Endothelial cell of umbilical vein (primary cell): ENCODE measurements around the gene SLC12A7. TPM values are rescaled to one million over a fixed set of nuclear protein-coding genes. Genes with fewer than 3 reads are reported as not detected.

Experiments used
- BruUV-seq: library from RNA; stranded (reverse); fragments of 400-500 nt; replicated peaks from 2 replicates; lab custom pipeline; 2021; lab: Mats Ljungman, UMichigan
- CTCF ChIA-PET: fragments of 300-600, 350-600 bp; sonication (Branson Sonifier 250); formaldehyde crosslinking; loops from one replicate; lab custom pipeline; 2021; ENCODE audit warnings: antibody characterized with exemption, inconsistent platforms; lab: Charles Lee
- POLR2A ChIA-PET: fragments of 300-600, 350-600 bp; sonication (Branson Sonifier 250); formaldehyde crosslinking; loops from one replicate; lab custom pipeline; 2021; ENCODE audit warnings: antibody characterized with exemption, inconsistent platforms; lab: Charles Lee
- DNase-seq: peaks from one replicate; pipeline ENCODE4 v3.0.0-alpha.2; 2011; ENCODE audit warnings: low read depth, low spot score
- FAIRE-seq: peaks from 2 replicates; lab custom pipeline; 2011; peaks lifted over from hg19 to GRCh38; lab: Jason Lieb, UNC
- H2AFZ ChIP-seq: 2 replicates; pipeline ENCODE4 v1.6.0; 2012; ENCODE audit warnings: low read depth, low read length, control low read depth, inconsistent platforms
- H3K27ac ChIP-seq: 2 replicates; pipeline ENCODE4 v1.5.1; 2011; ENCODE audit warnings: low read depth, mild to moderate bottlenecking, control low read depth, low read length, moderate library complexity; ENCODE audit not compliant: insufficient read depth
- H3K27me3 ChIP-seq, 2 experiments: 2 replicates each; pipeline versions ENCODE4 v1.6.0 to v1.6.1; 2011; ENCODE audit warnings: low read length in 2 of 2, mixed read lengths in 1 of 2; ENCODE audit not compliant: control insufficient read depth in 2 of 2, insufficient read depth in 2 of 2
- H3K36me3 ChIP-seq, 2 experiments: 2 replicates in 1 of 2; 3 replicates in 1 of 2; pipeline ENCODE4 v1.5.1; 2011; ENCODE audit warnings: low read length in 2 of 2, mild to moderate bottlenecking in 1 of 2, moderate library complexity in 1 of 2; ENCODE audit not compliant: control insufficient read depth in 2 of 2, insufficient read depth in 2 of 2; ENCODE audit errors: extremely low read depth in 1 of 2
- H3K4me1 ChIP-seq: 3 replicates; pipeline ENCODE4 v1.5.1; 2011; ENCODE audit warnings: mild to moderate bottlenecking, low read length; ENCODE audit not compliant: control insufficient read depth, insufficient read depth; ENCODE audit errors: extremely low read depth
- H3K4me2 ChIP-seq: 2 replicates; pipeline ENCODE4 v1.6.1; 2011; ENCODE audit warnings: low read length, control low read depth, mixed read lengths; ENCODE audit not compliant: insufficient read depth
- H3K4me3 ChIP-seq, 3 experiments: fragments of 200-600 bp in 1 of 3; sonication (generic), shearing (Covaris generic) in 1 of 3; replicated peaks in 1 of 3; 2 replicates each; pipeline ENCODE4 v1.5.1; 2011 to 2016; ENCODE audit warnings: control low read depth in 3 of 3, low read length in 3 of 3, mild to moderate bottlenecking in 2 of 3, inconsistent platforms in 1 of 3, low read depth in 1 of 3, moderate library complexity in 1 of 3; ENCODE audit not compliant: insufficient read depth in 1 of 3
- H3K79me2 ChIP-seq: 2 replicates; pipeline ENCODE4 v1.6.0; 2012; ENCODE audit warnings: low read length, inconsistent platforms; ENCODE audit not compliant: control insufficient read depth, insufficient read depth
- H3K9ac ChIP-seq: replicated peaks from 2 replicates; pipeline ENCODE3; 2011; ENCODE audit warnings: low read length, control low read depth; ENCODE audit not compliant: insufficient read depth; ENCODE audit errors: extremely low read depth
- H3K9me1 ChIP-seq: replicated peaks from 3 replicates; pipeline ENCODE4 v1.6.0; 2011; ENCODE audit warnings: mild to moderate bottlenecking, low read length; ENCODE audit not compliant: control insufficient read depth, insufficient read depth; ENCODE audit errors: extremely low read depth
- H3K9me3 ChIP-seq: replicated peaks from 2 replicates; pipeline ENCODE4 v1.5.1; 2012; ENCODE audit warnings: low read length, inconsistent platforms; ENCODE audit not compliant: control insufficient read depth, insufficient read depth
- H4K20me1 ChIP-seq: replicated peaks from 2 replicates; pipeline ENCODE3; 2011; ENCODE audit warnings: mild to moderate bottlenecking, low read length; ENCODE audit not compliant: control insufficient read depth, insufficient read depth; ENCODE audit errors: extremely low read depth
- EZH2 ChIP-seq: IDR thresholded peaks from 2 replicates; pipeline ENCODE4 v1.6.1; 2012; ENCODE audit warnings: borderline replicate concordance, low read depth, mild to moderate bottlenecking, moderate library complexity, low read length, inconsistent platforms; ENCODE audit not compliant: severe bottlenecking
- FOS ChIP-seq: IDR thresholded peaks from 2 replicates; pipeline ENCODE4 v1.6.1; 2011; ENCODE audit warnings: mild to moderate bottlenecking, low read length, moderate library complexity, borderline replicate concordance; ENCODE audit not compliant: insufficient read depth
- GATA2 ChIP-seq: IDR thresholded peaks from 2 replicates; pipeline ENCODE4 v1.7.0; 2011; ENCODE audit warnings: low read depth, mild to moderate bottlenecking, moderate library complexity, mixed read lengths, low read length; ENCODE audit not compliant: insufficient read length, insufficient read depth
- JUN ChIP-seq: IDR thresholded peaks from 2 replicates; pipeline ENCODE4 v1.6.1; 2011; ENCODE audit warnings: borderline replicate concordance, low read depth; ENCODE audit not compliant: insufficient read length, insufficient read depth
- MYC ChIP-seq: IDR thresholded peaks from one replicate; pipeline ENCODE4 v1.6.1; 2011; ENCODE audit warnings: mild to moderate bottlenecking, low read depth, low read length
- POLR2A ChIP-seq: IDR thresholded peaks from 2 replicates; pipeline ENCODE4 v1.6.1; 2012; ENCODE audit warnings: low read depth, mild to moderate bottlenecking, control low read depth, low read length
- POLR2AphosphoS5 ChIP-seq: IDR thresholded peaks from 2 replicates; pipeline ENCODE4 v1.6.1; 2012; ENCODE audit warnings: low read depth, mild to moderate bottlenecking, control low read depth, low read length, moderate library complexity; ENCODE audit not compliant: insufficient read depth
- dilution Hi-C: fragments of 300-500 bp; cut with MboI; formaldehyde crosslinking; loops from one replicate; pipeline ENCODE4 v1.15.0; 2019; ENCODE audit warnings: low sequenced_read_pairs; ENCODE audit not compliant: extremely low pct_ligation_motif_present
- intact Hi-C: fragments of 100-400 bp; cut with micrococcal nuclease; formaldehyde crosslinking; loops from one replicate; pipeline ENCODE4 v1.10.0; 2022
- polyA plus RNA-seq, 4 experiments: library from polyadenylated mRNA; depleted of rRNA in 3 of 4; stranded (reverse) in 3 of 4; unstranded in 1 of 4; fragments of >200 nt; gene quantifications; 2 replicates each; pipeline versions ENCODE4 v1.2.1 to v1.2.3, GENCODE V29; 2011 to 2012; ENCODE audit warnings: missing spikeins in 1 of 4
- total RNA-seq: library from RNA; stranded (reverse); gene quantifications from 2 replicates; pipeline ENCODE4 v1.2.3, GENCODE V29; 2021
- TF ChIP-seq, protein P1 (sequence below): IDR thresholded peaks from 2 replicates; pipeline ENCODE4 v1.6.1; 2011; ENCODE audit not compliant: insufficient read depth, insufficient read length
- TF ChIP-seq, protein P2 (sequence below), 2 donors: IDR thresholded peaks; 1 replicate in 1 of 2; 2 replicates in 1 of 2; pipeline ENCODE4 v1.5.1; 2011; ENCODE audit warnings: low read length in 2 of 2, mild to moderate bottlenecking in 2 of 2, moderate library complexity in 2 of 2, control low read depth in 1 of 2, inconsistent platforms in 1 of 2, low read depth in 1 of 2; ENCODE audit not compliant: insufficient read depth in 1 of 2; ENCODE audit errors: extremely low read depth in 1 of 2

Gene SLC12A7
- total and polyA plus RNA-seq, 2 donors (not counting 3 experiments of a cell fraction or from before 2014, with no cell fraction given) = 16.4 to 38.8 TPM

DNA sequence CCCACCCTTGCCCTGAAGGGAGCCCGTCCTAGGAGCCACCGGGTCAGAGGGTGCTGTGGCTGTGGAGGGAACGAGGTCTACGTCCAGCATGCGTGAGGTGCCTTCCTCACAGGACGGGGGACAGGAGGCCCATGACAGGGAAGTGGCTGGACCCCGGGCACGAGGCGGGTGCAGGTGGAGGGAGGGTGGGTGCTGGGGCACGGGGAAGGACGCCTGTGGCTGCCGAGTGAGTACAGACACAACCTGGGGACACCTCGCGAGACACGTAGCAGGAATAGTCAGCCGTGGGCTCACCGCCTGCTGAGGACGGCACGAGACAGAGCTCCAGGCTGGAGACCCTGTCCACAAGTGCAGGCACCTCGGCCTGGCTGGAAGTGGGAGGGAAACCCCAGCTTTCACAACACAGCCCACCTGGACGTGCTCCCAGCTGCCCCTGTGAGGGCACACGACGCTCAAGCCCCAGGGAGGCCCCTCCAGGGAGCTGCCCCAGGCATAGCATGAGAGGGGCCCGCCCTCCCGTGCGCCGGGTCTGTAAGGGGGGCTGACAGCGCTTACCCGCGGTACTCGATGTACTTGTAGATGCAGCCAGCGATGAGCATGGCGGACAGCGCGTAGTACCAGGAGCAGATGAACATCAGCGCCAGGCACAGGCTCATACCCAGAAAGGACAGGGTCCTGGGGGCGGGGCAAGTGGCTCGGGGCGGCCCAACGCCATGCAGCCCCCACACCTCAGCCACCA lies 36.9 kb downstream of the SLC12A7 start:
- H3K9ac ChIP-seq = no peak overlapping the region
- POLR2A ChIA-PET = no interaction called here
- no peak overlapping the region for H3K27ac ChIP-seq
- DNase-seq (no peak), FAIRE-seq (no peak)
- no peak overlapping the region for H3K4me2 ChIP-seq
- H3K4me3 ChIP-seq = no peak overlapping the region
- H3K9me3 ChIP-seq = no peaks in the 10 kb centered on the region
- H4K20me1 ChIP-seq = no peaks in the 10 kb centered on the region
- BruUV-seq = no TSS peak
- H3K27me3 ChIP-seq = no peaks in the 10 kb centered on the region
- dilution Hi-C loops = no loop called here
- intact Hi-C loops = no loop called here
- H2AFZ ChIP-seq = no peak overlapping the region
- H3K9me1 ChIP-seq = no peaks in the 10 kb centered on the region
- no peaks in the 10 kb centered on the region for H3K79me2 ChIP-seq
- TF ChIP-seq, protein P1, sequence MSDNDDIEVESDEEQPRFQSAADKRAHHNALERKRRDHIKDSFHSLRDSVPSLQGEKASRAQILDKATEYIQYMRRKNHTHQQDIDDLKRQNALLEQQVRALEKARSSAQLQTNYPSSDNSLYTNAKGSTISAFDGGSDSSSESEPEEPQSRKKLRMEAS = no peak
- TF ChIP-seq POLR2AphosphoS5 = no peak
- TF ChIP-seq POLR2A = no peak
- TF ChIP-seq, protein P2, sequence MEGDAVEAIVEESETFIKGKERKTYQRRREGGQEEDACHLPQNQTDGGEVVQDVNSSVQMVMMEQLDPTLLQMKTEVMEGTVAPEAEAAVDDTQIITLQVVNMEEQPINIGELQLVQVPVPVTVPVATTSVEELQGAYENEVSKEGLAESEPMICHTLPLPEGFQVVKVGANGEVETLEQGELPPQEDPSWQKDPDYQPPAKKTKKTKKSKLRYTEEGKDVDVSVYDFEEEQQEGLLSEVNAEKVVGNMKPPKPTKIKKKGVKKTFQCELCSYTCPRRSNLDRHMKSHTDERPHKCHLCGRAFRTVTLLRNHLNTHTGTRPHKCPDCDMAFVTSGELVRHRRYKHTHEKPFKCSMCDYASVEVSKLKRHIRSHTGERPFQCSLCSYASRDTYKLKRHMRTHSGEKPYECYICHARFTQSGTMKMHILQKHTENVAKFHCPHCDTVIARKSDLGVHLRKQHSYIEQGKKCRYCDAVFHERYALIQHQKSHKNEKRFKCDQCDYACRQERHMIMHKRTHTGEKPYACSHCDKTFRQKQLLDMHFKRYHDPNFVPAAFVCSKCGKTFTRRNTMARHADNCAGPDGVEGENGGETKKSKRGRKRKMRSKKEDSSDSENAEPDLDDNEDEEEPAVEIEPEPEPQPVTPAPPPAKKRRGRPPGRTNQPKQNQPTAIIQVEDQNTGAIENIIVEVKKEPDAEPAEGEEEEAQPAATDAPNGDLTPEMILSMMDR (IDR thresholded peaks at IDR 0.05; ENCODE audit: extremely low read depth in 1 of 2, insufficient read depth in 1 of 2, low read depth in 1 of 2, low read length in 2 of 2) = no peak
- CTCF ChIA-PET = no interaction called here
- peaks cover 0 to 24% of the 10 kb centered on the region in 2 experiments for H3K36me3 ChIP-seq
- no peaks in the 10 kb centered on the region for H3K4me1 ChIP-seq

DNA sequence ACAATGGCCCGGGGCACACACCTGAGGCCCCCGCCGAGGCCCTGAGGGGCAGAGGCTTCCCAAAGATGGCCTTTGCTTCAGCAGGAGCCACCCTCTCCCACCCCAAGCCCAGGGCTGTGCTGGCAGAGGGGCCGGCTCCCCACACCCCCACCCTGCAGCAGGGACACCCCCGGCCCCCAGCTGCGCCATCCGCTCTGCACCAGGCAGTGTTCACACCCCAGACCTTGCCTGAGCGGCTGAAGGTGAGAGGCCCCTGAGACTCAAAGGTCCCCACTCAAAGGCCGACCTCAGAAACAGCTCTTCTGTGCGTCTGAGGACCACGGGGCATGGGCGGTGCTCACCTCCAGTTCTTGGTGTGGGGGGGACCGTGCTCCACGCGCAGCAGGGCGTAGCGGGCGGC lies 37.6 kb downstream of the SLC12A7 start:
- dilution Hi-C loops (no loop called here), intact Hi-C loops (no loop called here)
- TF ChIP-seq FOS (no peak), GATA2 (no peak), JUN (no peak), MYC (no peak), EZH2 (no peak), POLR2AphosphoS5 (no peak), POLR2A (no peak)
- TF ChIP-seq, protein P1 = no peak
- TF ChIP-seq, protein P2 (IDR thresholded peaks at IDR 0.05; ENCODE audit: extremely low read depth in 1 of 2, insufficient read depth in 1 of 2, low read depth in 1 of 2, low read length in 2 of 2) = no peak
- H3K27ac ChIP-seq = no peak overlapping the region
- H3K27me3 ChIP-seq = no peaks in the 10 kb centered on the region
- H2AFZ ChIP-seq = no peak overlapping the region
- no peak overlapping the region for H3K4me2 ChIP-seq
- H3K4me3 ChIP-seq = no peak overlapping the region
- H3K4me1 ChIP-seq = no peaks in the 10 kb centered on the region
- ChIA-PET POLR2A (no interaction called here), CTCF (no interaction called here)
- FAIRE-seq (no peak), DNase-seq (no peak)
- H3K36me3 ChIP-seq = peaks cover 0 to 24% of the 10 kb centered on the region in 2 experiments
- H3K79me2 ChIP-seq = no peaks in the 10 kb centered on the region
- H3K9me3 ChIP-seq = no peaks in the 10 kb centered on the region
- H3K9ac ChIP-seq = no peak overlapping the region
- H3K9me1 ChIP-seq = no peaks in the 10 kb centered on the region
- no TSS peak for BruUV-seq
- no peaks in the 10 kb centered on the region for H4K20me1 ChIP-seq
